Kidney (tissue), 14 donors: ENCODE results near the gene HES6. TPM values are rescaled to one million over a fixed set of nuclear protein-coding genes. Genes with fewer than 3 reads are reported as not detected.

Source experiments
- DNase-seq, 5 donors: peaks; one replicate each; pipeline ENCODE4 v3.0.0-alpha.2; 2013 to 2020
- FAIRE-seq: peaks from 2 replicates; lab custom pipeline; 2012; peaks lifted over from hg19 to GRCh38; lab: Jason Lieb, UNC
- H3K27ac ChIP-seq, 2 donors: one replicate each; pipeline ENCODE4 v1.7.0; 2013; ENCODE audit warnings: low read depth in 2 of 2, low read length in 2 of 2, inconsistent platforms in 1 of 2
- H3K27me3 ChIP-seq: one replicate; pipeline ENCODE4 v1.7.1; 2013; ENCODE audit warnings: low read length, inconsistent platforms; ENCODE audit not compliant: control insufficient read depth, insufficient read depth
- H3K36me3 ChIP-seq, 3 donors: one replicate each; pipeline versions ENCODE4 v1.7.0 to v1.7.1; 2013; ENCODE audit warnings: low read length in 3 of 3, control low read depth in 1 of 3, inconsistent platforms in 1 of 3; ENCODE audit not compliant: insufficient read depth in 3 of 3, control insufficient read depth in 2 of 3
- H3K4me1 ChIP-seq, 3 donors: one replicate each; pipeline versions ENCODE4 v1.7.0 to v1.7.1; 2013; ENCODE audit warnings: low read length in 3 of 3, inconsistent platforms in 1 of 3, low read depth in 1 of 3; ENCODE audit not compliant: control insufficient read depth in 2 of 3, insufficient read depth in 2 of 3
- H3K4me3 ChIP-seq, 3 donors: one replicate each; pipeline versions ENCODE4 v1.7.0 to v1.8.1; 2013; ENCODE audit warnings: low read length in 3 of 3, control low read depth in 1 of 3, inconsistent platforms in 1 of 3
- H3K9ac ChIP-seq, 3 donors: one replicate each; pipeline versions ENCODE4 v1.7.0 to v1.7.1; 2013; ENCODE audit warnings: low read length in 3 of 3, control low read depth in 1 of 3, inconsistent platforms in 1 of 3
- H3K9me3 ChIP-seq, 3 donors: one replicate each; pipeline versions ENCODE4 v1.7.0 to v1.7.1; 2013; ENCODE audit warnings: low read length in 3 of 3, control low read depth in 1 of 3, inconsistent platforms in 1 of 3; ENCODE audit not compliant: control insufficient read depth in 2 of 3, insufficient read depth in 1 of 3
- intact Hi-C: fragments of 100-400 bp; cut with DNase I; formaldehyde crosslinking; loops from one replicate; pipeline ENCODE4 v1.11.1; 2022
- polyA plus RNA-seq: library from polyadenylated mRNA; stranded (reverse); fragments of 350-450 nt; fragmentation: Illumina TruSeq; extraction: RNeasy Lipid Tissue Mini Kit (QIAGEN cat#74804); gene quantifications from one replicate; pipeline ENCODE4 v1.2.3, GENCODE V29; 2014; ENCODE audit warnings: low read depth, low replicate concordance; ENCODE audit not compliant: insufficient read depth
- total RNA-seq: library from RNA; stranded (reverse); fragmentation: NEBNext Ultra II Directional; extraction: Animal tissue kit (Norgen Biotek cat#: 25700); gene quantifications from one replicate; pipeline ENCODE4 v1.2.1, GENCODE V29; 2021
- TF ChIP-seq, protein P1 (sequence below): IDR thresholded peaks from 3 replicates; pipeline ENCODE4 v1.5.1; 2012; ENCODE audit warnings: mild to moderate bottlenecking, moderate library complexity, borderline replicate concordance; ENCODE audit not compliant: insufficient read depth; ENCODE audit errors: extremely low read depth
- donor health status: control.
- donor health status: control.
- donor health status: control.
- donor health status: control.
- donor health status: control.
- donor health status: DM: yes; HTN: yes; CAD: no.
- donor health status: Normal renal cell carcinoma (clear cell type).

The HES6 gene
- total and polyA plus RNA-seq, 2 donors from 2014 or later, result 5.2 to 5.5 TPM

DNA sequence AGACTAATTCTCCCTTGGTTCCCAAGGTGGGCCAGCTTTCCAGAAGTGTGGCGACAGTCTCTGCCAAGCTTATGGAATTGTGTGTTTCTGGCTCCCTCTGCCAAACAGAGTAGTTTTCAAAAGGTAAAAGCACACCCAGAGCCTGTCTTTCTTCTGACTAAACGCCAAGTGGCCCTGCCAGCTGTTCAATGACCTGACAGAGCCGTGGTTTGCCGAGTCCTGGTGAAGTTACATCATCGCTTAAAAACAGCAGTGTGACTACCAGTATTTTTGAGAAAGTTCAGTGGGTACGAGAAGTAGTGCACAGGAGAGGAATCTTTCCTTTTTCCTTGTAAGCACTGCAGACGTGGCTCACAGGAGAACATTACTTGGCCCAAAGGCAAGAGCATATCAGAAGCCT lies 46.7 kb upstream of the HES6 start:
- no peaks in the 10 kb centered on the region for H3K36me3 ChIP-seq
- no peaks in the 10 kb centered on the region for H3K27me3 ChIP-seq
- peak overlapping the region; percentile 88 to 91 for H3K27ac ChIP-seq
- TF ChIP-seq, protein P1, sequence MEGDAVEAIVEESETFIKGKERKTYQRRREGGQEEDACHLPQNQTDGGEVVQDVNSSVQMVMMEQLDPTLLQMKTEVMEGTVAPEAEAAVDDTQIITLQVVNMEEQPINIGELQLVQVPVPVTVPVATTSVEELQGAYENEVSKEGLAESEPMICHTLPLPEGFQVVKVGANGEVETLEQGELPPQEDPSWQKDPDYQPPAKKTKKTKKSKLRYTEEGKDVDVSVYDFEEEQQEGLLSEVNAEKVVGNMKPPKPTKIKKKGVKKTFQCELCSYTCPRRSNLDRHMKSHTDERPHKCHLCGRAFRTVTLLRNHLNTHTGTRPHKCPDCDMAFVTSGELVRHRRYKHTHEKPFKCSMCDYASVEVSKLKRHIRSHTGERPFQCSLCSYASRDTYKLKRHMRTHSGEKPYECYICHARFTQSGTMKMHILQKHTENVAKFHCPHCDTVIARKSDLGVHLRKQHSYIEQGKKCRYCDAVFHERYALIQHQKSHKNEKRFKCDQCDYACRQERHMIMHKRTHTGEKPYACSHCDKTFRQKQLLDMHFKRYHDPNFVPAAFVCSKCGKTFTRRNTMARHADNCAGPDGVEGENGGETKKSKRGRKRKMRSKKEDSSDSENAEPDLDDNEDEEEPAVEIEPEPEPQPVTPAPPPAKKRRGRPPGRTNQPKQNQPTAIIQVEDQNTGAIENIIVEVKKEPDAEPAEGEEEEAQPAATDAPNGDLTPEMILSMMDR, result no peak
- FAIRE-seq (no peak), DNase-seq (peak in 2 of 5 donors; percentile 44 to 83)
- H3K9me3 ChIP-seq, result no peaks in the 10 kb centered on the region
- intact Hi-C loops, result no loop called here
- peaks cover 3 to 46% (median 31%) of the 10 kb centered on the region in 3 donors for H3K4me1 ChIP-seq
- peak overlapping the region in 1 of 3 donors; percentile 83 for H3K4me3 ChIP-seq
- peak overlapping the region in 1 of 3 donors; percentile 97 for H3K9ac ChIP-seq

DNA sequence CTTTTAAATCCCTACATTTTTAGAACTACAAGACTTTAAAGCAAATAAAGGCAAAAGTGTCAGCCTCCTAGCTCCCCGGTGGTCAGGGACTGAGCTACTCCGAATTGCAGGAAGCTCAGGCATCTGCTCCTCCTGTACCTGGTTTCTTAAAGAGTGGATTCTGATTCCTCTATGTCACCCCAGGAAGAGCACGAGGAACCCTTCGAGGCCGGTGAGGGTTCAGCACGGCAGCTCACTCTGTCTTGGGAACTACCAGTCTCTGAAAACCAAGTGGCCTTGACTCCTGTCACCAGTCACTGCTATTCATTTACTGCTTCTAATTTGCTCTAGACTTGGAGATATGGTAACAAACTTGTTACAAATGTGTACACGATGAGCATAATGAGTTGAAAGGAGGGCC lies 46.3 kb upstream of the HES6 start:
- peak overlapping the region in 1 of 3 donors; percentile 83 for H3K4me3 ChIP-seq
- H3K36me3 ChIP-seq, result no peaks in the 10 kb centered on the region
- H3K27me3 ChIP-seq, result no peaks in the 10 kb centered on the region
- FAIRE-seq (no peak), DNase-seq (peak in 1 of 5 donors; percentile 33)
- peak overlapping the region in 1 of 3 donors; percentile 24 for H3K9ac ChIP-seq
- H3K4me1 ChIP-seq, result peaks cover 3 to 46% (median 31%) of the 10 kb centered on the region in 3 donors
- no peaks in the 10 kb centered on the region for H3K9me3 ChIP-seq
- intact Hi-C loops, result no loop called here
- peak overlapping the region; percentile 88 to 91 for H3K27ac ChIP-seq
- TF ChIP-seq, protein P1, result no peak

DNA sequence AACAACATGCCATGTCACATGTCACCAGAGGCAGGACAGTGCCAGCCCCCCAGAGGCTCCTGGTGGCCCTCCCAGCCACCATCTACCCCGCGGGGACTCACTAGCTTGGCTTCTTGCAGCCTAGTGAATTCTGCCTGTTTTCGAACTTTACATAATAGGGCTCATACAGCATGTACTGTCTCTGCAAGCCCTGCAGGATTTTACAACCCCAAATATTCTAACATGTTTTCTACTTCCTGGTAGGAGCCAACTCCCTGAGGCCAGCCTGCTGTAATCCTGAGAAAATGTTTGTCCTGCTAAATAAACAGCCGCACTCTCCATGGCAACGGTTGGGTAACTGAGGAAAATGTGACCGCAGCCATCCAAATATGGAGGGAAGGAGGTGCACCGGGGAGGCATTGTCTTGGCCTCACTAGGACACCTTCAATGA lies 45.8 kb upstream of the HES6 start:
- peak overlapping the region in 1 of 3 donors; percentile 60 for H3K9ac ChIP-seq
- TF ChIP-seq, protein P1, result no peak
- peak overlapping the region; percentile 88 to 91 for H3K27ac ChIP-seq
- H3K27me3 ChIP-seq, result no peaks in the 10 kb centered on the region
- H3K9me3 ChIP-seq, result no peaks in the 10 kb centered on the region
- DNase-seq (peak; percentile 75 to 91 (median 88)), FAIRE-seq (no peak)
- intact Hi-C loops, result no loop called here
- H3K4me3 ChIP-seq, result peak overlapping the region in 2 of 3 donors; percentile 7 to 83
- H3K4me1 ChIP-seq, result peaks cover 3 to 46% (median 31%) of the 10 kb centered on the region in 3 donors
- H3K36me3 ChIP-seq, result no peaks in the 10 kb centered on the region
